ENCODE measurements around the gene SLC38A3.

- no peak for TF ChIP-seq CTCF (IDR thresholded peaks at IDR 0.05)
- TF ChIP-seq EZH2 (IDR thresholded peaks at IDR 0.05) = no peak
These were observed 1.8 kb upstream of the SLC38A3 start for GRCh38 chr3:50203113-50203808.

Measured in neural progenitor cell (in vitro differentiated cells).